ENCODE measurements around the gene FOCAD.

DNA sequence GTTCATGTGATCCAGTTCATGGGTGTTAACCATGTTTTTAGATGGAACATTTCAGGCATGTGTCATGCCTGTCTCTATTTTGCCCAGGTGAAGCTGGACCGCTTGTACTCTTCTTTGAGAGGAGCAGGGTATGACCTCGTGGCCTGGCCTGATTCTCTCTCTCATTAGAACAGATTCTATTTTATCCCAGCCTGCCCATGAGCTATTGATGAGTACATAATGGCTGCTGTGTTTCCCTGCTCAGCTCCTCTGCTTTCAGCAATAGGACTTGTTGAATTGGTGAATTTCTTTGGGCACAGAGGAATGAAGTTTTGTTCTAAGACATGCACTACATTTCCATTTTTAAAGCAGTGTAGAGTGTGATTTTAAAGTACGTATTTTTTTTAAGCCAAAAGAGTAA is 261.2 kb downstream of the FOCAD start:
- TF ChIP-seq, protein P1, sequence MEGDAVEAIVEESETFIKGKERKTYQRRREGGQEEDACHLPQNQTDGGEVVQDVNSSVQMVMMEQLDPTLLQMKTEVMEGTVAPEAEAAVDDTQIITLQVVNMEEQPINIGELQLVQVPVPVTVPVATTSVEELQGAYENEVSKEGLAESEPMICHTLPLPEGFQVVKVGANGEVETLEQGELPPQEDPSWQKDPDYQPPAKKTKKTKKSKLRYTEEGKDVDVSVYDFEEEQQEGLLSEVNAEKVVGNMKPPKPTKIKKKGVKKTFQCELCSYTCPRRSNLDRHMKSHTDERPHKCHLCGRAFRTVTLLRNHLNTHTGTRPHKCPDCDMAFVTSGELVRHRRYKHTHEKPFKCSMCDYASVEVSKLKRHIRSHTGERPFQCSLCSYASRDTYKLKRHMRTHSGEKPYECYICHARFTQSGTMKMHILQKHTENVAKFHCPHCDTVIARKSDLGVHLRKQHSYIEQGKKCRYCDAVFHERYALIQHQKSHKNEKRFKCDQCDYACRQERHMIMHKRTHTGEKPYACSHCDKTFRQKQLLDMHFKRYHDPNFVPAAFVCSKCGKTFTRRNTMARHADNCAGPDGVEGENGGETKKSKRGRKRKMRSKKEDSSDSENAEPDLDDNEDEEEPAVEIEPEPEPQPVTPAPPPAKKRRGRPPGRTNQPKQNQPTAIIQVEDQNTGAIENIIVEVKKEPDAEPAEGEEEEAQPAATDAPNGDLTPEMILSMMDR (IDR thresholded peaks at IDR 0.05; ENCODE audit: insufficient read depth, low read depth, low read length), result no peak
- TF ChIP-seq EZH2 (IDR thresholded peaks at IDR 0.05; ENCODE audit: insufficient read depth, low read length), result no peak
